Subcutaneous adipose tissue (tissue), 4 donors: ENCODE data around the gene GTPBP3. TPM values are rescaled to one million over a fixed set of nuclear protein-coding genes. Genes with fewer than 3 reads are reported as not detected.

Experiments
- total RNA-seq, 4 donors: library from RNA; depleted of rRNA; stranded (reverse); fragments of >200 nt; gene quantifications; one replicate each; pipeline ENCODE4 v1.1.0, GENCODE V29; 2016
- TF ChIP-seq, protein P1 (sequence below): fragments of 450-650 bp; IDR thresholded peaks from one replicate; pipeline ENCODE4 v1.5.1; 2016; ENCODE audit warnings: low read depth, mild to moderate bottlenecking, control low read depth, antibody characterized with exemption, moderate library complexity

GTPBP3 gene
- total RNA-seq, 4 donors from 2014 or later: 8.6 to 32.2 (median 14.6) TPM

- TF ChIP-seq, protein P1, sequence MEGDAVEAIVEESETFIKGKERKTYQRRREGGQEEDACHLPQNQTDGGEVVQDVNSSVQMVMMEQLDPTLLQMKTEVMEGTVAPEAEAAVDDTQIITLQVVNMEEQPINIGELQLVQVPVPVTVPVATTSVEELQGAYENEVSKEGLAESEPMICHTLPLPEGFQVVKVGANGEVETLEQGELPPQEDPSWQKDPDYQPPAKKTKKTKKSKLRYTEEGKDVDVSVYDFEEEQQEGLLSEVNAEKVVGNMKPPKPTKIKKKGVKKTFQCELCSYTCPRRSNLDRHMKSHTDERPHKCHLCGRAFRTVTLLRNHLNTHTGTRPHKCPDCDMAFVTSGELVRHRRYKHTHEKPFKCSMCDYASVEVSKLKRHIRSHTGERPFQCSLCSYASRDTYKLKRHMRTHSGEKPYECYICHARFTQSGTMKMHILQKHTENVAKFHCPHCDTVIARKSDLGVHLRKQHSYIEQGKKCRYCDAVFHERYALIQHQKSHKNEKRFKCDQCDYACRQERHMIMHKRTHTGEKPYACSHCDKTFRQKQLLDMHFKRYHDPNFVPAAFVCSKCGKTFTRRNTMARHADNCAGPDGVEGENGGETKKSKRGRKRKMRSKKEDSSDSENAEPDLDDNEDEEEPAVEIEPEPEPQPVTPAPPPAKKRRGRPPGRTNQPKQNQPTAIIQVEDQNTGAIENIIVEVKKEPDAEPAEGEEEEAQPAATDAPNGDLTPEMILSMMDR: no peak
Observed at GRCh38 chr19:17321655-17322489, 15.5 kb upstream of the GTPBP3 start.

DNA sequence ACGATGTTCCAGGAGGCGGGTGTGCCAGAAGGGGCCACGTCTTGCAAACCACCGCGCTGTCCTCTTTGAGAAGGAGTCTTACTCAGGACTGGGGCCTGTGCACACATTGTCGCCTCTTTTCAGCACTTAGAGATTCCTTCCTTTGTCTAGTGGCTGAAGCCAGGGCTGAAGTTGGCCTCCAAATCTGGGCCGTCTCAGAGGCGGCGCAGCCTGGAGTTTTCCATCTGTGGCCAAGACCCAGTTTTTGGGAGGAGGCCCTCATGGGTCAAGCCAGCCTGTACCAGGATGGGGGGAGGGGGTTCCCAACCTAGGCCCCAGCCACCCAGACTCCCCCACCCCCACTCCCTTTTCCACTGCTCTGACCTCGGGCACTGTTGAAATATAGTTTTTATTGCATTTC, 14.5 kb upstream of the GTPBP3 start:
- TF ChIP-seq, protein P1: no peak

DNA sequence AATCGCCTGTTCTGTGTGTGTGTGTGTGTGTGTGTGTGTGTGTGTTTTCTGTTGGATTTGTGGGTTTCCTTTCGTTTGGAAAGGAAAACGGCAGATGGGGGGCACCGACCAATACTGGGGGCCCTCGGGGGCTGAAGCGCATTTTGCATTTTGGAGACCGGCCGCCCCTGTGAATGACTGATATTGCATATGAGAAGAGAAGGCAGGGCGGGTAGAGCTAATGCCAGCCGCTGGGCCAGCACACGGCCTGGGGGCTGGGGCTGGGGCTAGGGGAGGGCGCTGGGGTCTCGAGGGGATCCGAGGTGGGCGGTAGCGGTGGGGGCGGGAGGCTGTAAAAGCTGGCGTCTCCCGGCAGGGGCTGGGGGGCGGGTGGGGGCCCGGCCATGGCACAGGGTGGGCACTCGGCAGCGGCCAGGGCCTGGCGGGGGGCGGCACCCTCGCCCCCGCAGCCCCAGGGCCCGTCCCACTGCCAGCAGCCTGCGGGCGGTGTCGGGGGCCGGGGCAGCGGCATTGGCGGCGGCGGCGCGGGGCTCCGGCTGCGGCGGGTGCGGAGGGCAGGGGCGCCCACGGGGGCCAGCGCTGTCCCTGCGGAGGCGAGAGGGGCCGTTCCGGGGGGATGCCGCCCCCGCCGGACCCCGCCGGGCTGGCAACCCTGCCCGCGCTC, 13.9 kb upstream of the GTPBP3 start:
- TF ChIP-seq, protein P1: no peak

- TF ChIP-seq, protein P1: no peak
Observed at GRCh38 chr19:17323964-17324332, 13.4 kb upstream of the GTPBP3 start.

GRCh38 chr19:17324357-17325114, 12.8 kb upstream of the GTPBP3 start:
- TF ChIP-seq, protein P1: no peak

- TF ChIP-seq, protein P1: no peak
Observed at GRCh38 chr19:17325133-17325532, 12.2 kb upstream of the GTPBP3 start.
